ENCODE results near the gene MYH6. TPM values are rescaled to one million over a fixed set of nuclear protein-coding genes. Genes with fewer than 3 reads are reported as not detected.

Gene MYH6
- total RNA-seq, 1 experiment from 2014 or later = 0.09 TPM

DNA sequence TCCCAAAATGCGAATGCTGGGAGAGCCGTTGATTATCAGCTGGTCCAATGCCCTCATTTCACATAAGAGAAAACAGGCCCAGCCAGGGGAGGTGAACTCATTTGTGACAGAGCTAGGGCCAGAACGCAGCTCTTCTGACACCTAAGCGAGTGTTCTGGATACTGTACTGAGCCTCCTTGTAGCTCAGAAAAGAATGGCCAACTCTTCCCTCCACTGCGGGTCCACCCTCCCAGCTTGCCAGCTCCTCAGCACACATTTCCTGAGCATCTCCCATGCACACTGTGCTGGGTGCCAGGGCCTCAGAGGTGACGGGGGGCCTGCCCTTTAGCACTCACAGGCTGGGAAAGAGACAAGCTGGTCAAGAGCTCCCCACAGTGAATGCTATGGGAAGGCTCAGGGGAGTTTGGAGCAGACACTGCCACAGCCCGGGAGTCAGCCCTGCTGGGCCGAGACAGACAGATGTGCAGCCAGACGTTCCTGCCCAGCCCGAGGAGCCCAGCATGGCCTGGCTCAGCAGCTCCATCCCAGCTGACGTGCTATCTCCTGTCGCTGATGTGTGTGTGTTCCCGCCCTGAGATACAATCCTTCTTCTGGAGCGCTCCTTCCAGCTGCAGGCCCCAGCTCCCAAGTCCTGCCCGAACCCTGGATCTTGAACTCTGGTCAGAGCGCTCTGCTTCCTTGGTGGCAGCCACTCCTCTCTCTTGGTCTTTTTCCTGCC, 27.7 kb downstream of the MYH6 start:
- POLR2A ChIA-PET = interaction anchor here (0.7 to 1.7 kb wide), 7 partner anchors 14 to 78 kb away, joined by 3 to 8 read pairs (median 4); partner anchors contain the start of genes PABPN1 and PPP1R3E
- no peak overlapping the region for H3K27ac Mint-ChIP-seq
- H3K4me3 Mint-ChIP-seq = no peak overlapping the region
- ATAC-seq (no peak), DNase-seq (ENCODE audit: low spot score) (no peak)
- peaks cover 54% of the 10 kb centered on the region for H3K27me3 Mint-ChIP-seq (ENCODE audit: low read depth)
- H3K9me3 Mint-ChIP-seq = no peaks in the 10 kb centered on the region
- no peak for TF ChIP-seq EMX1 (CRISPR knock-in tag; IDR thresholded peaks at IDR 0.05)
- peaks cover 11% of the 10 kb centered on the region for H3K4me1 Mint-ChIP-seq
- H3K36me3 Mint-ChIP-seq = no peaks in the 10 kb centered on the region
- CTCF ChIA-PET = interaction anchor here (0.6 to 6.4 kb wide), 67 partner anchors 9 to 386 kb away, joined by 3 to 95 read pairs (median 6); partner anchors contain the start of genes ACIN1, BCL2L2, C14orf119 and EFS

DNA sequence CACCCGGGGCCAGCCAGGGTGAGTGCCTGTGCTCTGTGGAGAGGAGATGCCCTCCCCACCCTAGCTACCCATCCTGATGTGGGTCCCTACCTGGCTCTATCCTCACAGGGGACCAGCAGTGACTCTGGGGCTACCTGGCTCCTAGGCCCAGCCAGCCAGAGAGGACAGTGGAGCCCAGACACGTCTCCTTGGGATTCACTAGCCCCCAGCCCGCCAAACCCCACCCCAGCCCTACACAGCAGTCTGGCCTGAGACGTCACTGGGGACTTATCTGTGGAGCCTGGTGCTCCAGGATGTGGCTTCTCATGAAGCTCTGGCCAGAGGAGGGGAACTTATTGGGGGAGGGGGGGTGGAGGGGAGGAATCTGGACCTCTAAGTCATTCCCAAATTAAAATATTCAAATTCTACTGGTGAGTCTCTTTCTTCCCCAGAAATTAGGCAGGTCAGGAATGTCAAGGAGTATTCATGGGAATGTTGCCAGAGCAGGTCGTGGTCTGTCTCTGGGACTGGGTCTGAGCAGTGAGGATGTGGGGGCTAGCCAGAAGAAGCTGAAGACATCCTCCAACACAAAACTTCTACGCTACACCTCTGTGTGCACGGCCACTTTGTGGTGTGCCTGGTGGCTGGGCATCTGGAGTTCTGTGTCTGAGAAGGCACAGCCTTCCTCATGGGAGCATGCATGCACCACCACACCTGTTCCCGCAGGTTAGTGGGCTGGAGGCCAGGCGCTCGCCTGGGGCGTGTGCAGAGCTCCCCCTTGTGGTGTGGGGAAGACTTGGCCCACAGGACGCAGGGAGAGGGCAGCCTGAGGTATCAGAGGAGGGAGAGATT, 28.5 kb downstream of the MYH6 start:
- Mint-ChIP-seq H3K9me3 (no peaks in the 10 kb centered on the region), H3K36me3 (no peaks in the 10 kb centered on the region), H3K27ac (no peak overlapping the region), H3K4me1 (peaks cover 11% of the 10 kb centered on the region), H3K27me3 (ENCODE audit: low read depth) (peaks cover 59% of the 10 kb centered on the region), H3K4me3 (no peak overlapping the region)
- TF ChIP-seq KAT7 (CRISPR knock-in tag; IDR thresholded peaks at IDR 0.05; ENCODE audit: borderline replicate concordance) = no peak
- TF ChIP-seq, protein P1, sequence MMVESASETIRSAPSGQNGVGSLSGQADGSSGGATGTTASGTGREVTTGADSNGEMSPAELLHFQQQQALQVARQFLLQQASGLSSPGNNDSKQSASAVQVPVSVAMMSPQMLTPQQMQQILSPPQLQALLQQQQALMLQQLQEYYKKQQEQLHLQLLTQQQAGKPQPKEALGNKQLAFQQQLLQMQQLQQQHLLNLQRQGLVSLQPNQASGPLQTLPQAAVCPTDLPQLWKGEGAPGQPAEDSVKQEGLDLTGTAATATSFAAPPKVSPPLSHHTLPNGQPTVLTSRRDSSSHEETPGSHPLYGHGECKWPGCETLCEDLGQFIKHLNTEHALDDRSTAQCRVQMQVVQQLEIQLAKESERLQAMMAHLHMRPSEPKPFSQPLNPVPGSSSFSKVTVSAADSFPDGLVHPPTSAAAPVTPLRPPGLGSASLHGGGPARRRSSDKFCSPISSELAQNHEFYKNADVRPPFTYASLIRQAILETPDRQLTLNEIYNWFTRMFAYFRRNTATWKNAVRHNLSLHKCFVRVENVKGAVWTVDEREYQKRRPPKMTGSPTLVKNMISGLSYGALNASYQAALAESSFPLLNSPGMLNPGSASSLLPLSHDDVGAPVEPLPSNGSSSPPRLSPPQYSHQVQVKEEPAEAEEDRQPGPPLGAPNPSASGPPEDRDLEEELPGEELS (CRISPR knock-in tag; IDR thresholded peaks at IDR 0.05) = no peak
- TF ChIP-seq NFYB (CRISPR knock-in tag; conservative IDR thresholded peaks at IDR 0.05; ENCODE audit: low read depth) = no peak
- peak; percentile 54; the same call in 1 of the 2 replicates for TF ChIP-seq GABPB1 (CRISPR knock-in tag; IDR thresholded peaks at IDR 0.05)
- peak; percentile 56; the same call in 1 of the 2 replicates for TF ChIP-seq FOXP1 (CRISPR knock-in tag; IDR thresholded peaks at IDR 0.05; ENCODE audit: borderline replicate concordance)
- no peak for TF ChIP-seq EMX1 (CRISPR knock-in tag; IDR thresholded peaks at IDR 0.05)
- TF ChIP-seq, protein P2, sequence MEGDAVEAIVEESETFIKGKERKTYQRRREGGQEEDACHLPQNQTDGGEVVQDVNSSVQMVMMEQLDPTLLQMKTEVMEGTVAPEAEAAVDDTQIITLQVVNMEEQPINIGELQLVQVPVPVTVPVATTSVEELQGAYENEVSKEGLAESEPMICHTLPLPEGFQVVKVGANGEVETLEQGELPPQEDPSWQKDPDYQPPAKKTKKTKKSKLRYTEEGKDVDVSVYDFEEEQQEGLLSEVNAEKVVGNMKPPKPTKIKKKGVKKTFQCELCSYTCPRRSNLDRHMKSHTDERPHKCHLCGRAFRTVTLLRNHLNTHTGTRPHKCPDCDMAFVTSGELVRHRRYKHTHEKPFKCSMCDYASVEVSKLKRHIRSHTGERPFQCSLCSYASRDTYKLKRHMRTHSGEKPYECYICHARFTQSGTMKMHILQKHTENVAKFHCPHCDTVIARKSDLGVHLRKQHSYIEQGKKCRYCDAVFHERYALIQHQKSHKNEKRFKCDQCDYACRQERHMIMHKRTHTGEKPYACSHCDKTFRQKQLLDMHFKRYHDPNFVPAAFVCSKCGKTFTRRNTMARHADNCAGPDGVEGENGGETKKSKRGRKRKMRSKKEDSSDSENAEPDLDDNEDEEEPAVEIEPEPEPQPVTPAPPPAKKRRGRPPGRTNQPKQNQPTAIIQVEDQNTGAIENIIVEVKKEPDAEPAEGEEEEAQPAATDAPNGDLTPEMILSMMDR (IDR thresholded peaks at IDR 0.05) = peak; percentile 93
- TF ChIP-seq, protein P3, sequence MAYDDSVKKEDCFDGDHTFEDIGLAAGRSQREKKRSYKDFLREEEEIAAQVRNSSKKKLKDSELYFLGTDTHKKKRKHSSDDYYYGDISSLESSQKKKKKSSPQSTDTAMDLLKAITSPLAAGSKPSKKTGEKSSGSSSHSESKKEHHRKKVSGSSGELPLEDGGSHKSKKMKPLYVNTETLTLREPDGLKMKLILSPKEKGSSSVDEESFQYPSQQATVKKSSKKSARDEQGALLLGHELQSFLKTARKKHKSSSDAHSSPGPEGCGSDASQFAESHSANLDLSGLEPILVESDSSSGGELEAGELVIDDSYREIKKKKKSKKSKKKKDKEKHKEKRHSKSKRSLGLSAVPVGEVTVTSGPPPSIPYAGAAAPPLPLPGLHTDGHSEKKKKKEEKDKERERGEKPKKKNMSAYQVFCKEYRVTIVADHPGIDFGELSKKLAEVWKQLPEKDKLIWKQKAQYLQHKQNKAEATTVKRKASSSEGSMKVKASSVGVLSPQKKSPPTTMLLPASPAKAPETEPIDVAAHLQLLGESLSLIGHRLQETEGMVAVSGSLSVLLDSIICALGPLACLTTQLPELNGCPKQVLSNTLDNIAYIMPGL (CRISPR knock-in tag; IDR thresholded peaks at IDR 0.05) = no peak
- no peak for TF ChIP-seq ZNF121 (CRISPR knock-in tag; IDR thresholded peaks at IDR 0.05)
- TF ChIP-seq ZNF423 (CRISPR knock-in tag; IDR thresholded peaks at IDR 0.05) = no peak
- TF ChIP-seq SOX15 (CRISPR knock-in tag; IDR thresholded peaks at IDR 0.05) = no peak
- TF ChIP-seq, protein P4, sequence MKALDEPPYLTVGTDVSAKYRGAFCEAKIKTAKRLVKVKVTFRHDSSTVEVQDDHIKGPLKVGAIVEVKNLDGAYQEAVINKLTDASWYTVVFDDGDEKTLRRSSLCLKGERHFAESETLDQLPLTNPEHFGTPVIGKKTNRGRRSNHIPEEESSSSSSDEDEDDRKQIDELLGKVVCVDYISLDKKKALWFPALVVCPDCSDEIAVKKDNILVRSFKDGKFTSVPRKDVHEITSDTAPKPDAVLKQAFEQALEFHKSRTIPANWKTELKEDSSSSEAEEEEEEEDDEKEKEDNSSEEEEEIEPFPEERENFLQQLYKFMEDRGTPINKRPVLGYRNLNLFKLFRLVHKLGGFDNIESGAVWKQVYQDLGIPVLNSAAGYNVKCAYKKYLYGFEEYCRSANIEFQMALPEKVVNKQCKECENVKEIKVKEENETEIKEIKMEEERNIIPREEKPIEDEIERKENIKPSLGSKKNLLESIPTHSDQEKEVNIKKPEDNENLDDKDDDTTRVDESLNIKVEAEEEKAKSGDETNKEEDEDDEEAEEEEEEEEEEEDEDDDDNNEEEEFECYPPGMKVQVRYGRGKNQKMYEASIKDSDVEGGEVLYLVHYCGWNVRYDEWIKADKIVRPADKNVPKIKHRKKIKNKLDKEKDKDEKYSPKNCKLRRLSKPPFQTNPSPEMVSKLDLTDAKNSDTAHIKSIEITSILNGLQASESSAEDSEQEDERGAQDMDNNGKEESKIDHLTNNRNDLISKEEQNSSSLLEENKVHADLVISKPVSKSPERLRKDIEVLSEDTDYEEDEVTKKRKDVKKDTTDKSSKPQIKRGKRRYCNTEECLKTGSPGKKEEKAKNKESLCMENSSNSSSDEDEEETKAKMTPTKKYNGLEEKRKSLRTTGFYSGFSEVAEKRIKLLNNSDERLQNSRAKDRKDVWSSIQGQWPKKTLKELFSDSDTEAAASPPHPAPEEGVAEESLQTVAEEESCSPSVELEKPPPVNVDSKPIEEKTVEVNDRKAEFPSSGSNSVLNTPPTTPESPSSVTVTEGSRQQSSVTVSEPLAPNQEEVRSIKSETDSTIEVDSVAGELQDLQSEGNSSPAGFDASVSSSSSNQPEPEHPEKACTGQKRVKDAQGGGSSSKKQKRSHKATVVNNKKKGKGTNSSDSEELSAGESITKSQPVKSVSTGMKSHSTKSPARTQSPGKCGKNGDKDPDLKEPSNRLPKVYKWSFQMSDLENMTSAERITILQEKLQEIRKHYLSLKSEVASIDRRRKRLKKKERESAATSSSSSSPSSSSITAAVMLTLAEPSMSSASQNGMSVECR (CRISPR knock-in tag; IDR thresholded peaks at IDR 0.05; ENCODE audit: borderline replicate concordance) = 0 out of 2 replicates have a peak, but pooled peaks have one; percentile 40
- no peak for TF ChIP-seq RORB (CRISPR knock-in tag; IDR thresholded peaks at IDR 0.05)
- TF ChIP-seq ETV6 (CRISPR knock-in tag; IDR thresholded peaks at IDR 0.05) = no peak
- no peak for TF ChIP-seq ZNF416 (CRISPR knock-in tag; IDR thresholded peaks at IDR 0.05)
- ATAC-seq (peak; percentile 63), DNase-seq (ENCODE audit: low spot score) (peak; percentile 76)
- ChIA-PET POLR2A (interaction anchor here (0.7 to 1.7 kb wide), 7 partner anchors 13 to 77 kb away, joined by 3 to 8 read pairs (median 4); partner anchors contain the start of genes PABPN1 and PPP1R3E), CTCF (interaction anchor here (0.6 to 6.4 kb wide), 71 partner anchors 9 to 385 kb away, joined by 3 to 95 read pairs (median 5); partner anchors contain the start of genes ACIN1, BCL2L2, C14orf119 and EFS)
